Measurements from ENCODE around the gene MYO9A. TPM values are rescaled to one million over a fixed set of nuclear protein-coding genes. Genes with fewer than 3 reads are reported as not detected.

MYO9A gene
- total RNA-seq, 1 experiment from 2014 or later, result 30.1 TPM

- no peak for DNase-seq (ENCODE audit: low spot score)
- Histone ChIP-seq H3K4me1 (ENCODE audit: insufficient read depth, low read length, poor library complexity, severe bottlenecking) (no peaks in the 10 kb centered on the region), H3K27me3 (replicated peaks; ENCODE audit: insufficient read depth, low read depth, low read length, poor library complexity) (no peaks in the 10 kb centered on the region), H3K27ac (ENCODE audit: low read depth, low read length, poor library complexity, severe bottlenecking) (no peak overlapping the region), H3K36me3 (ENCODE audit: insufficient read depth, low read length, poor library complexity, severe bottlenecking) (no peaks in the 10 kb centered on the region), H3K9me3 (ENCODE audit: low read depth, low read length, poor library complexity, severe bottlenecking) (no peaks in the 10 kb centered on the region), H3K4me3 (ENCODE audit: low read depth, low read length, poor library complexity, severe bottlenecking) (no peak overlapping the region)
- CTCF ChIA-PET, result no interaction called here
- TF ChIP-seq CTCF (conservative IDR thresholded peaks at IDR 0.05; ENCODE audit: low read depth, low read length), result no peak
- no peak for TF ChIP-seq EZH2 (IDR thresholded peaks at IDR 0.05; ENCODE audit: borderline replicate concordance, low read depth, low read length, poor library complexity, severe bottlenecking)
- POLR2A ChIA-PET (ENCODE audit: low non-redundant PET), result no interaction called here
- BruUV-seq (replicated peaks), result no TSS peak
- intact Hi-C loops (cut with micrococcal nuclease; ENCODE audit: unreplicated experiment), result no loop called here
Observed at GRCh38 chr15:72086920-72087648, 30.9 kb downstream of the MYO9A start.

GRCh38 chr15:72086010-72086697 lies 31.8 kb downstream of the MYO9A start:
- Histone ChIP-seq H3K27me3 (replicated peaks; ENCODE audit: insufficient read depth, low read depth, low read length, poor library complexity) (no peaks in the 10 kb centered on the region), H3K36me3 (ENCODE audit: insufficient read depth, low read length, poor library complexity, severe bottlenecking) (no peaks in the 10 kb centered on the region), H3K9me3 (ENCODE audit: low read depth, low read length, poor library complexity, severe bottlenecking) (no peaks in the 10 kb centered on the region), H3K27ac (ENCODE audit: low read depth, low read length, poor library complexity, severe bottlenecking) (no peak overlapping the region), H3K4me1 (ENCODE audit: insufficient read depth, low read length, poor library complexity, severe bottlenecking) (no peaks in the 10 kb centered on the region), H3K4me3 (ENCODE audit: low read depth, low read length, poor library complexity, severe bottlenecking) (no peak overlapping the region)
- no peak for DNase-seq (ENCODE audit: low spot score)
- POLR2A ChIA-PET (ENCODE audit: low non-redundant PET), result no interaction called here
- TF ChIP-seq EZH2 (IDR thresholded peaks at IDR 0.05; ENCODE audit: borderline replicate concordance, low read depth, low read length, poor library complexity, severe bottlenecking) (no peak), CTCF (conservative IDR thresholded peaks at IDR 0.05; ENCODE audit: low read depth, low read length) (no peak)
- CTCF ChIA-PET, result no interaction called here
- no TSS peak for BruUV-seq (replicated peaks)
- intact Hi-C loops (cut with micrococcal nuclease; ENCODE audit: unreplicated experiment), result no loop called here

- no TSS peak for BruUV-seq (replicated peaks)
- no peaks in the 10 kb centered on the region for H3K36me3 ChIP-seq (ENCODE audit: insufficient read depth, low read length, poor library complexity, severe bottlenecking)
- TF ChIP-seq EZH2 (IDR thresholded peaks at IDR 0.05; ENCODE audit: borderline replicate concordance, low read depth, low read length, poor library complexity, severe bottlenecking) (no peak), CTCF (conservative IDR thresholded peaks at IDR 0.05; ENCODE audit: low read depth, low read length) (no peak)
- H3K9me3 ChIP-seq (ENCODE audit: low read depth, low read length, poor library complexity, severe bottlenecking), result no peaks in the 10 kb centered on the region
- H3K4me1 ChIP-seq (ENCODE audit: insufficient read depth, low read length, poor library complexity, severe bottlenecking), result no peaks in the 10 kb centered on the region
- DNase-seq (ENCODE audit: low spot score), result no peak
- H3K27me3 ChIP-seq (replicated peaks; ENCODE audit: insufficient read depth, low read depth, low read length, poor library complexity), result no peaks in the 10 kb centered on the region
- no peak overlapping the region for H3K27ac ChIP-seq (ENCODE audit: low read depth, low read length, poor library complexity, severe bottlenecking)
- ChIA-PET POLR2A (ENCODE audit: low non-redundant PET) (no interaction called here), CTCF (no interaction called here)
- intact Hi-C loops (cut with micrococcal nuclease; ENCODE audit: unreplicated experiment), result no loop called here
- no peak overlapping the region for H3K4me3 ChIP-seq (ENCODE audit: low read depth, low read length, poor library complexity, severe bottlenecking)
Observed at GRCh38 chr15:72082176-72082575, 35.8 kb downstream of the MYO9A start.
